Kidney epithelial cell (primary cell): ENCODE measurements around the gene SDCCAG8. TPM values are rescaled to one million over a fixed set of nuclear protein-coding genes. Genes with fewer than 3 reads are reported as not detected.

Source experiments
- DNase-seq: peaks from one replicate; pipeline ENCODE4 v3.0.0-alpha.2; 2010; ENCODE audit warnings: low read depth
- H3K27me3 ChIP-seq: 2 replicates; pipeline ENCODE4 v1.6.0; 2011; ENCODE audit warnings: low read length; ENCODE audit not compliant: control insufficient read depth, insufficient read depth
- H3K36me3 ChIP-seq: 2 replicates; pipeline ENCODE4 v1.5.1; 2011; ENCODE audit warnings: low read length; ENCODE audit not compliant: control insufficient read depth, insufficient read depth
- H3K4me3 ChIP-seq: 2 replicates; pipeline ENCODE4 v1.5.1; 2011; ENCODE audit warnings: low read depth, mild to moderate bottlenecking, control low read depth, low read length
- CTCF ChIP-seq: IDR thresholded peaks from 2 replicates; pipeline ENCODE4 v1.5.1; 2011; ENCODE audit warnings: mild to moderate bottlenecking, moderate library complexity, low read length, control low read depth, inconsistent platforms; ENCODE audit not compliant: insufficient read depth, poor library complexity, severe bottlenecking
- total RNA-seq: library from RNA; depleted of rRNA; stranded (reverse); fragments of >200 nt; gene quantifications from 2 replicates; pipeline ENCODE4 v1.2.3, GENCODE V29; 2015

The SDCCAG8 gene
- total RNA-seq, 1 donor from 2014 or later: 46.9 TPM

DNA sequence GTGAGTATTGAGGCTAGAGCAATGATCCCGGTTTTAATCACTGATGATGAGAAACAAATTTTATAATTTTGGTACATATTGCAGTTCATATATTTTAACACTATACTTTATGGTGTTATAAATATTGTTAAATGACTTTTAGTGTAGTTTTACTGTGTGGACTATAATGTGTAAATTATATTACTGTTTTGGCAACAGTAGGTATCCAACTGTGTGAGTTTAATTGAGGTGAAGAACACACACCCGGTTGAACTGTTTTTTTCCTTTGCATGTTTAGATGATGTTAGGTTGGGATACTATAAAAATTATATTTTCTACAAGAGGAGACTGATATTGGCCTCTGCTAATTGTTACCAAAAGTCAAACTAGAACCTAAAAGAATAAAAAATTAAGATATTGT lies 166.5 kb downstream of the SDCCAG8 start:
- DNase-seq: no peak
- TF ChIP-seq CTCF: no peak
- no peaks in the 10 kb centered on the region for H3K27me3 ChIP-seq
- H3K36me3 ChIP-seq: no peaks in the 10 kb centered on the region
- no peak overlapping the region for H3K4me3 ChIP-seq

DNA sequence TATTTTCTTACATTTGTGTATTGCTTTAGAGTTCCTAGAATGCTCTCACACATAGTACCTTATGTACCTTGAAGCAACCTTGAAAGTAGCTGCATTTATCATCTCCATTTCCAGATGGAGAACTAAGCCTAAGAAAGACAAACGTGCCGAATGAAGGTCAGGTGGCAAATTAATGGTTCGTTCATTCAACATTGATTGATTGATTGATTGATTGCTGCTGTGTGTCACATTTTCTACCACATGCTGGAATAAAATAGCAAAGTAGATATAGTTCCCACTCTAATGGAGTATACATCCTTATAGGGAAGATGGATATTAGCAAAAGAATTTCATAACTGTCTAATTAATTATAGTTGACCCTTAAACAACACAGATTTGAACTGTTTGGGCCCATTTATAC lies 172.2 kb downstream of the SDCCAG8 start:
- no peak for DNase-seq
- no peak for TF ChIP-seq CTCF
- Histone ChIP-seq H3K4me3 (no peak overlapping the region), H3K27me3 (no peaks in the 10 kb centered on the region), H3K36me3 (peaks cover 1% of the 10 kb centered on the region)

DNA sequence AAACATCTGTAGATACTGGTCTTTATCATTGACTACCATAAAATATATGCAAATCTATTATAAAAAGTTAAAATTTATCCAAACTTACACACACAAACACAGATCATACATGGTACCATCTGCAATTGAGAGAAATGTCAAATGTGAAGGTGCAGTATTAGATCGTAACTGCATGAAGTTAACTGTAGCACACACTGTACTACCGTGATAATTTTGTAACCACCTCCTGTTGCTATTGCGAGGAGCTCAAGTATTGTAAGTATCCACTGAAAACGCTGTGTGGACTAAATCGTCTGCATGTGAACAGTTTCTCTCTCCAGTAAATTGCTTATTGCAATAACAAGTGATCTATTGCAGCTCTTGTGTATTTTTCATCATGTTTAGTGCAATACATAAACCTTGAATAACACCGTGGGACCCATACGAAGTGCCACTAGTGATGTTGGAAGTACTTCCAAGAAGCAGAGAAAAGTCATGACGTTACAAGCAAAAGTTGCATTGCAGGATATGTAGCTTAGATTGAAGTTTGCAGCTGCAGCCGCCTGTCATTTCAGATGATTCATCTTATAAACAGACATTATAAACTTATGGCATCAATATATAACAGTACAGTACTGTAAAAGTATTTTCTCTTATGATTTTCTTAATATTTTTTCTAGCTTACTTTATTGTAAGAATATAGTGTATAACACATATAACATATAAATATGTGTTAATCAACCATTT lies 172.9 kb downstream of the SDCCAG8 start:
- no peaks in the 10 kb centered on the region for H3K27me3 ChIP-seq
- H3K4me3 ChIP-seq: no peak overlapping the region
- DNase-seq: no peak
- TF ChIP-seq CTCF: no peak
- peaks cover 1% of the 10 kb centered on the region for H3K36me3 ChIP-seq

GRCh38 chr1:243431591-243431990 lies 175.8 kb downstream of the SDCCAG8 start:
- Histone ChIP-seq H3K27me3 (no peaks in the 10 kb centered on the region), H3K36me3 (peaks cover 1% of the 10 kb centered on the region), H3K4me3 (no peak overlapping the region)
- TF ChIP-seq CTCF: no peak
- DNase-seq: no peak

DNA sequence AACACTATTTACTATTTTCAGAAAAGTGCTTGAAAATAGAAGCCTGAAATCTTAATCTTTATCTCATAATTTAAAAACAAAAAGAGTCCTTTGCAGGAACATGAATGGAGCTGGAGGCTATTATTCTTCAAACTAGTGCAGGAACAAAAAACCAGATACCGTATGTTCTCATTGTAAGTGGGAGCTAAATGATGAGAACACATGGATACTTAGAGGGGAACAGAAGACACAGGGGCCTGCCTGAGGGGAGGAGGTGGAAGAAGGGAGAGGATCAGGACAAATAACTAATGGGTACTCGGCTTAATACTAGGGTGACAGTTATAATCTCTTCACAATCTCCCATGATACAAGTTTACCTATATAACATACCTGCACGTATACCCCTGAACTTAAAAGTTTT lies 176.3 kb downstream of the SDCCAG8 start:
- no peaks in the 10 kb centered on the region for H3K27me3 ChIP-seq
- H3K4me3 ChIP-seq: no peak overlapping the region
- H3K36me3 ChIP-seq: peaks cover 1% of the 10 kb centered on the region
- DNase-seq: no peak
- no peak for TF ChIP-seq CTCF
